Activated B cell treated with CpG ODN at 0.5 μM for 24 hours (primary cell): ENCODE data around the gene BAHCC1. TPM values are rescaled to one million over a fixed set of nuclear protein-coding genes. Genes with fewer than 3 reads are reported as not detected.

Experiments
- ATAC-seq: fragments of 200-7000 bp; cut with Tn5 transposase; one replicate; pipeline ENCODE4 v1.10.0; 2021; ENCODE audit warnings: low read depth, mild to moderate bottlenecking, moderate library complexity
- CTCF ChIA-PET: fragments of 350-600 bp; sonication (Branson Sonifier 250); formaldehyde crosslinking; loops from one replicate; lab custom pipeline; 2021; ENCODE audit warnings: antibody characterized with exemption; lab: Charles Lee
- POLR2A ChIA-PET: fragments of 350-600 bp; sonication (Branson Sonifier 250); formaldehyde crosslinking; loops from one replicate; lab custom pipeline; 2021; ENCODE audit warnings: antibody characterized with exemption; lab: Charles Lee
- DNase-seq: peaks from one replicate; pipeline ENCODE4 v3.0.0; 2022
- H3K27ac Mint-ChIP-seq: one replicate; pipeline ENCODE4 v1.8.0; 2020; ENCODE audit warnings: mixed read lengths
- H3K27me3 Mint-ChIP-seq: one replicate; pipeline ENCODE4 v1.8.0; 2021; ENCODE audit warnings: mixed read lengths
- H3K36me3 Mint-ChIP-seq: one replicate; pipeline ENCODE4 v1.8.0; 2021; ENCODE audit warnings: low read depth, mixed read lengths
- H3K4me1 Mint-ChIP-seq: one replicate; pipeline ENCODE4 v1.8.0; 2021; ENCODE audit warnings: mixed read lengths
- H3K4me3 Mint-ChIP-seq: one replicate; pipeline ENCODE4 v1.8.0; 2020; ENCODE audit warnings: mild to moderate bottlenecking, mixed read lengths
- H3K9me3 Mint-ChIP-seq: one replicate; pipeline ENCODE4 v1.8.0; 2020; ENCODE audit warnings: mixed read lengths
- CTCF ChIP-seq: fragments of 200-600 bp; IDR thresholded peaks from one replicate; pipeline ENCODE4 v1.8.0; 2022; ENCODE audit warnings: antibody characterized with exemption, mild to moderate bottlenecking
- intact Hi-C: fragments of 100-400 bp; cut with micrococcal nuclease; formaldehyde crosslinking; loops from one replicate; pipeline ENCODE4 v1.15.1; 2024
- total RNA-seq: library from RNA; stranded (reverse); gene quantifications from 2 replicates; pipeline ENCODE4 v1.2.3, GENCODE V29; 2022

Gene BAHCC1
- total RNA-seq, 1 donor from 2014 or later, result 0.13 TPM

- DNase-seq (no peak), ATAC-seq (no peak)
- Mint-ChIP-seq H3K27me3 (peaks cover 27% of the 10 kb centered on the region), H3K9me3 (no peaks in the 10 kb centered on the region), H3K4me1 (peaks cover 17% of the 10 kb centered on the region), H3K27ac (no peak overlapping the region), H3K36me3 (no peaks in the 10 kb centered on the region), H3K4me3 (no peak overlapping the region)
- CTCF ChIA-PET, result no interaction called here
- TF ChIP-seq CTCF, result no peak
- intact Hi-C loops, result no loop called here
- POLR2A ChIA-PET, result no interaction called here
Observed at GRCh38 chr17:81368161-81369022, 26.9 kb upstream of the BAHCC1 start.

GRCh38 chr17:81370294-81370693 is 25.0 kb upstream of the BAHCC1 start:
- ChIA-PET CTCF (no interaction called here), POLR2A (no interaction called here)
- Mint-ChIP-seq H3K9me3 (no peaks in the 10 kb centered on the region), H3K27ac (no peak overlapping the region), H3K4me1 (peaks cover 12% of the 10 kb centered on the region), H3K36me3 (no peaks in the 10 kb centered on the region), H3K27me3 (peaks cover 16% of the 10 kb centered on the region), H3K4me3 (no peak overlapping the region)
- TF ChIP-seq CTCF, result no peak
- DNase-seq (no peak), ATAC-seq (no peak)
- intact Hi-C loops, result no loop called here

GRCh38 chr17:81371910-81372760 is 23.1 kb upstream of the BAHCC1 start:
- CTCF ChIA-PET, result no interaction called here
- no peak for DNase-seq
- no peak for TF ChIP-seq CTCF
- no peak overlapping the region for H3K27ac Mint-ChIP-seq
- no peaks in the 10 kb centered on the region for H3K36me3 Mint-ChIP-seq
- H3K27me3 Mint-ChIP-seq, result peaks cover 5% of the 10 kb centered on the region
- intact Hi-C loops, result no loop called here
- ATAC-seq, result no peak
- no peak overlapping the region for H3K4me3 Mint-ChIP-seq
- no peaks in the 10 kb centered on the region for H3K9me3 Mint-ChIP-seq
- POLR2A ChIA-PET, result no interaction called here
- no peaks in the 10 kb centered on the region for H3K4me1 Mint-ChIP-seq

GRCh38 chr17:81373536-81374160 is 21.6 kb upstream of the BAHCC1 start:
- Mint-ChIP-seq H3K4me3 (no peak overlapping the region), H3K27me3 (peaks cover 2% of the 10 kb centered on the region), H3K4me1 (no peaks in the 10 kb centered on the region), H3K9me3 (no peaks in the 10 kb centered on the region), H3K27ac (no peak overlapping the region), H3K36me3 (no peaks in the 10 kb centered on the region)
- DNase-seq (no peak), ATAC-seq (no peak)
- ChIA-PET CTCF (no interaction called here), POLR2A (no interaction called here)
- no peak for TF ChIP-seq CTCF
- intact Hi-C loops, result no loop called here

GRCh38 chr17:81374890-81375289 is 20.4 kb upstream of the BAHCC1 start:
- Mint-ChIP-seq H3K4me3 (no peak overlapping the region), H3K27me3 (no peaks in the 10 kb centered on the region)

More at GRCh38 chr17:81374890-81375289, 20.4 kb upstream of the BAHCC1 start:
- TF ChIP-seq CTCF, result no peak
- Mint-ChIP-seq H3K9me3 (no peaks in the 10 kb centered on the region), H3K27ac (no peak overlapping the region), H3K36me3 (no peaks in the 10 kb centered on the region), H3K4me1 (no peaks in the 10 kb centered on the region)
- intact Hi-C loops, result no loop called here
- POLR2A ChIA-PET, result no interaction called here
- CTCF ChIA-PET, result no interaction called here
- ATAC-seq (no peak), DNase-seq (no peak)
